ENCODE measurements around the gene ALDH4A1.
A peak's percentile ranks its signal among the peaks of the same experiment; 100 is the strongest.

- TF ChIP-seq CTCF (conservative IDR thresholded peaks at IDR 0.05; ENCODE audit: low read depth in 2 of 2) (0 out of 4 replicates have a peak, but pooled peaks of 1 of the 2 experiments have one; percentile 5), EZH2 (IDR thresholded peaks at IDR 0.05; ENCODE audit: low read depth, unreplicated experiment) (no peak), CREB1 (CRISPR knock-in tag; IDR thresholded peaks at IDR 0.05; ENCODE audit: low read depth) (no peak), POLR2AphosphoS5 (IDR thresholded peaks at IDR 0.05; ENCODE audit: low read depth) (no peak), REST (IDR thresholded peaks at IDR 0.05; ENCODE audit: unreplicated experiment) (no peak), ETS1 (IDR thresholded peaks at IDR 0.05) (no peak)
Measured at GRCh38 chr1:18884419-18884717, 18.0 kb downstream of the ALDH4A1 start.
